Measurements from ENCODE around the gene SYNJ2BP.
"Not testable (repeated sequence)": the region's sequence is repeated elsewhere in the genome, so short reads cannot be mapped to it uniquely, and the experiment has no call there.

- TF ChIP-seq CTCF (IDR thresholded peaks at IDR 0.05 in 8 of 11, conservative IDR thresholded peaks at IDR 0.05 in 3 of 11); POLR2A (IDR thresholded peaks at IDR 0.05); POLR2AphosphoS5 (IDR thresholded peaks at IDR 0.05): not testable (repeated sequence)
Measured at GRCh38 chr14:70403335-70403734, 13.6 kb downstream of the SYNJ2BP start.
